GM23338 (cell line): ENCODE results near the gene NFIB. TPM values are rescaled to one million over a fixed set of nuclear protein-coding genes. Genes with fewer than 3 reads are reported as not detected.

Experiments used
- ATAC-seq: fragments of 200-7000 bp; cut with Tn5 transposase; 3 replicates; pipeline ENCODE4 v1.9.1; 2020
- DNase-seq: peaks from one replicate; pipeline ENCODE4 v3.0.0-alpha.2; 2015; ENCODE audit warnings: low spot score
- H2AFZ ChIP-seq: fragments of 200-600 bp; sonication (generic); 2 replicates; pipeline ENCODE4 v1.8.0; 2016; ENCODE audit warnings: antibody characterized with exemption, mild to moderate bottlenecking, moderate library complexity
- H3F3A ChIP-seq: fragments of 200-600 bp; sonication (generic); replicated peaks from 2 replicates; pipeline ENCODE4 v1.8.0; 2017; ENCODE audit warnings: antibody characterized with exemption, mixed run types, low read depth
- H3K27ac ChIP-seq: fragments of 200-600 bp; sonication (generic); 2 replicates; pipeline ENCODE4 v1.6.1; 2016; ENCODE audit warnings: low read depth
- H3K27me3 ChIP-seq: fragments of 200-600 bp; sonication (generic); 2 replicates; pipeline ENCODE4 v1.8.0; 2016; ENCODE audit warnings: mild to moderate bottlenecking, mixed run types, moderate library complexity; ENCODE audit not compliant: insufficient read depth
- H3K36me3 ChIP-seq: fragments of 200-600 bp; sonication (generic); 2 replicates; pipeline ENCODE4 v1.8.0; 2016; ENCODE audit warnings: mild to moderate bottlenecking; ENCODE audit not compliant: insufficient read depth
- H3K4me1 ChIP-seq: fragments of 200-600 bp; sonication (generic); 2 replicates; pipeline ENCODE4 v1.8.0; 2016; ENCODE audit warnings: mild to moderate bottlenecking, moderate library complexity; ENCODE audit not compliant: insufficient read depth
- H3K4me2 ChIP-seq: fragments of 200-600 bp; sonication (generic); 2 replicates; pipeline ENCODE4 v1.7.1; 2017; ENCODE audit warnings: mixed run types
- H3K4me3 ChIP-seq: fragments of 200-600 bp; sonication (generic); 2 replicates; pipeline ENCODE4 v1.6.1; 2016; ENCODE audit warnings: mixed run types
- H3K79me2 ChIP-seq: fragments of 200-600 bp; sonication (generic); replicated peaks from 2 replicates; pipeline ENCODE4 v1.8.0; 2017; ENCODE audit warnings: mild to moderate bottlenecking; ENCODE audit not compliant: insufficient read depth
- H3K9me2 ChIP-seq: fragments of 200-600 bp; sonication (generic); 2 replicates; pipeline ENCODE4 v1.8.0; 2017; ENCODE audit not compliant: insufficient read depth
- H4K20me1 ChIP-seq: fragments of 200-600 bp; sonication (generic); replicated peaks from 2 replicates; pipeline ENCODE4 v1.8.0; 2017; ENCODE audit warnings: mild to moderate bottlenecking; ENCODE audit not compliant: insufficient read depth
- H3K27ac Mint-ChIP-seq: 2 replicates; pipeline ENCODE4 v1.8.0; 2020; ENCODE audit warnings: inconsistent platforms, mild to moderate bottlenecking, moderate library complexity, mixed read lengths
- H3K27me3 Mint-ChIP-seq: 3 replicates; pipeline ENCODE4 v1.8.0; 2022; ENCODE audit warnings: low read depth, mild to moderate bottlenecking, moderate library complexity, mixed read lengths, inconsistent platforms; ENCODE audit not compliant: insufficient read depth, poor library complexity
- H3K36me3 Mint-ChIP-seq: 3 replicates; pipeline ENCODE4 v1.8.0; 2021; ENCODE audit warnings: low read depth, mild to moderate bottlenecking, inconsistent platforms, moderate library complexity, mixed read lengths
- H3K4me1 Mint-ChIP-seq: 3 replicates; pipeline ENCODE4 v1.8.0; 2020; ENCODE audit warnings: mild to moderate bottlenecking, inconsistent platforms, mixed read lengths
- H3K4me3 Mint-ChIP-seq: 3 replicates; pipeline ENCODE4 v1.8.0; 2021; ENCODE audit warnings: moderate library complexity, mild to moderate bottlenecking, inconsistent platforms, mixed read lengths
- H3K9me3 Mint-ChIP-seq: 3 replicates; pipeline ENCODE4 v1.8.0; 2020; ENCODE audit warnings: moderate library complexity, mild to moderate bottlenecking, inconsistent platforms, mixed read lengths
- CREB1 ChIP-seq: fragments of 250-450 bp; sonication (Bioruptor Pico); IDR thresholded peaks from 2 replicates; pipeline ENCODE4 v1.5.0; 2020; ENCODE audit warnings: low read depth, mild to moderate bottlenecking, moderate library complexity
- CTCF ChIP-seq, 2 experiments: fragments of 200-600 bp in 1 of 2; sonication (generic) in 1 of 2; conservative IDR thresholded peaks; 2 replicates each; pipeline versions ENCODE4 v1.5.1 to v1.6.1; 2016 to 2017; ENCODE audit warnings: antibody characterized with exemption in 2 of 2, low read depth in 2 of 2, mild to moderate bottlenecking in 2 of 2, moderate library complexity in 1 of 2
- EZH2 ChIP-seq: fragments of 200-600 bp; sonication (generic); IDR thresholded peaks from one replicate; pipeline ENCODE4 v1.8.0; 2017; ENCODE audit warnings: antibody characterized with exemption, mild to moderate bottlenecking, low read depth; ENCODE audit not compliant: unreplicated experiment
- EZH2phosphoT487 ChIP-seq: fragments of 200-600 bp; sonication (generic); IDR thresholded peaks from one replicate; pipeline ENCODE4 v1.8.1; 2018; ENCODE audit warnings: antibody characterized with exemption; ENCODE audit not compliant: unreplicated experiment
- JUNB ChIP-seq: IDR thresholded peaks from one replicate; pipeline ENCODE4 v1.6.1; 2016; ENCODE audit warnings: antibody characterized with exemption; ENCODE audit not compliant: unreplicated experiment
- POLR2AphosphoS5 ChIP-seq: IDR thresholded peaks from 2 replicates; pipeline ENCODE4 v1.6.1; 2016; ENCODE audit warnings: antibody characterized with exemption, low read depth
- STAT1 ChIP-seq: IDR thresholded peaks from one replicate; pipeline ENCODE4 v1.6.1; 2016; ENCODE audit warnings: antibody characterized with exemption; ENCODE audit not compliant: unreplicated experiment
- ZNF114 ChIP-seq: fragments of 250-450 bp; sonication (Bioruptor Pico); IDR thresholded peaks from 2 replicates; pipeline ENCODE4 v1.5.0; 2020; ENCODE audit warnings: mild to moderate bottlenecking, moderate library complexity
- ZNF331 ChIP-seq: fragments of 250-450 bp; sonication (Bioruptor Pico); IDR thresholded peaks from 2 replicates; pipeline ENCODE4 v1.5.0; 2020; ENCODE audit warnings: low read depth, mild to moderate bottlenecking, moderate library complexity
- ZNF462 ChIP-seq: fragments of 250-450 bp; sonication (Bioruptor Pico); IDR thresholded peaks from 2 replicates; pipeline ENCODE4 v1.5.0; 2020; ENCODE audit warnings: mild to moderate bottlenecking, moderate library complexity
- polyA plus RNA-seq: library from polyadenylated mRNA; unstranded; fragments of >200 nt; fragmentation: Nextera tagmentation; extraction: Ambion mirVana; gene quantifications from 2 replicates; pipeline ENCODE4 v1.2.1, GENCODE V29; 2016
- total RNA-seq: library from RNA; depleted of rRNA; stranded (reverse); fragments of >200 nt; shearing (Covaris generic); gene quantifications from 2 replicates; pipeline ENCODE4 v1.2.3, GENCODE V29; 2014
- TF ChIP-seq, protein P1 (sequence below): IDR thresholded peaks from 2 replicates; pipeline ENCODE4 v1.6.1; 2016; ENCODE audit warnings: antibody characterized with exemption

Gene NFIB
- total and polyA plus RNA-seq, 2 experiments from 2014 or later: 3.9 to 4.7 TPM

DNA sequence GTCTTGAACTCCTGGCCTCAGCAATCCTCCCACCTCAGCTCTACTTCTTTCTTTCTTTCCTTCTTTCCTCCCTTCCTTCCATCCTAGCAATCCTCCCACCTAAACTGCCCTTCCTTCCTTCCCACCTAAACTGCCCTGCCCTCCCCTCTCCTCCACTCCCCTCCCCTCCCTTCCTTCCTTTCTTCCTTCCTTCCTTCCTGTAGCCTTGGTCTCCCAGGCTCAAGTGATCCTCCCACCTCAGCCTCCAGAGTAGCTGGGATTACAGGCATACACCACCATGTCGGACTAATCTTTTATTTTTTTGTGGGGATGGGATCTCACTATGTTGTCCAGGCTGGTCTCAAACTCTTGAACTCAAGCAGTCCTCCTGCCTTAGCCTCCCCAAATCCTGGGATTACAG lies 65.8 kb downstream of the NFIB start (continued):
- no peak for TF ChIP-seq ZNF462 (CRISPR knock-in tag)
- no peak for TF ChIP-seq ZNF114 (CRISPR knock-in tag)

DNA sequence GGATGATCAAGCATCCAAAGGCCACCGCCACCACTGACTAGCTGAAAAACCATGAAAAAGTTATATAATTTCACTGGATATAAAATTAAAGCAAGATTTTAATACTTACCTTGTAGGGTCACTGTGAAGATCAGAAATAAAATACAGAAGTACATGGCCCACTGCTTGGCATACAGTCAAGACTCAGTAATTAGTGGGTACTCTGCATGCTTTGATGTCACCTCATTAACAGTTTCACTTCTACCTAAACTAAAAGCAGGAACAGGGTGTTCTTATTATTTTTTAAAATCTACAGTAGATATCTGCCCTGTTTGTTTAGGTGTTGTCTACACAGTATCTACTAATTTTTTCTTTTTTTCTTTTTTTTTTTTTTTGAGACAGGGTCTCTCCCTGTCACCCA lies 66.4 kb downstream of the NFIB start:
- Mint-ChIP-seq H3K27me3 (peaks cover 4% of the 10 kb centered on the region), H3K9me3 (no peaks in the 10 kb centered on the region)

More for the DNA sequence above, 66.4 kb downstream of the NFIB start:
- no peak for TF ChIP-seq ZNF331
- TF ChIP-seq STAT1: no peak
- no peak for TF ChIP-seq EZH2phosphoT487
- no peak for TF ChIP-seq CREB1 (CRISPR knock-in tag)
- no peak for TF ChIP-seq CTCF (conservative IDR thresholded peaks at IDR 0.05; ENCODE audit: low read depth in 2 of 2)
- TF ChIP-seq, protein P1, sequence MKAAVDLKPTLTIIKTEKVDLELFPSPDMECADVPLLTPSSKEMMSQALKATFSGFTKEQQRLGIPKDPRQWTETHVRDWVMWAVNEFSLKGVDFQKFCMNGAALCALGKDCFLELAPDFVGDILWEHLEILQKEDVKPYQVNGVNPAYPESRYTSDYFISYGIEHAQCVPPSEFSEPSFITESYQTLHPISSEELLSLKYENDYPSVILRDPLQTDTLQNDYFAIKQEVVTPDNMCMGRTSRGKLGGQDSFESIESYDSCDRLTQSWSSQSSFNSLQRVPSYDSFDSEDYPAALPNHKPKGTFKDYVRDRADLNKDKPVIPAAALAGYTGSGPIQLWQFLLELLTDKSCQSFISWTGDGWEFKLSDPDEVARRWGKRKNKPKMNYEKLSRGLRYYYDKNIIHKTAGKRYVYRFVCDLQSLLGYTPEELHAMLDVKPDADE: no peak
- no peak for TF ChIP-seq EZH2
- TF ChIP-seq ZNF114 (CRISPR knock-in tag): no peak
- no peak for TF ChIP-seq POLR2AphosphoS5
- no peak for TF ChIP-seq JUNB
- no peaks in the 10 kb centered on the region for H3K36me3 ChIP-seq
- peaks cover 42% of the 10 kb centered on the region for H3K4me1 Mint-ChIP-seq
- DNase-seq (no peak), ATAC-seq (no peak)
- no peaks in the 10 kb centered on the region for H3K9me2 ChIP-seq
- H3K4me1 ChIP-seq: peaks cover 13% of the 10 kb centered on the region
- no peak overlapping the region for H2AFZ ChIP-seq
- H3K27ac ChIP-seq: no peak overlapping the region
- no peak overlapping the region for H3K4me3 ChIP-seq
- no peaks in the 10 kb centered on the region for H3F3A ChIP-seq
- H3K4me2 ChIP-seq: no peak overlapping the region
- H3K36me3 Mint-ChIP-seq: no peaks in the 10 kb centered on the region
- no peaks in the 10 kb centered on the region for H3K27me3 ChIP-seq
- H3K4me3 Mint-ChIP-seq: no peak overlapping the region
- H3K79me2 ChIP-seq: no peaks in the 10 kb centered on the region
- H4K20me1 ChIP-seq: no peaks in the 10 kb centered on the region
- no peak overlapping the region for H3K27ac Mint-ChIP-seq
